NK-92 (cell line): ENCODE data around the gene RCC1.
"Not testable (repeated sequence)": the region's sequence is repeated elsewhere in the genome, so short reads cannot be mapped to it uniquely, and the experiment has no call there.

Source experiments
- DNase-seq: peaks from one replicate; lab custom pipeline; 2025; ENCODE audit not compliant: unreplicated experiment; lab: John Stamatoyannopoulos, UW

RCC1 gene

DNA sequence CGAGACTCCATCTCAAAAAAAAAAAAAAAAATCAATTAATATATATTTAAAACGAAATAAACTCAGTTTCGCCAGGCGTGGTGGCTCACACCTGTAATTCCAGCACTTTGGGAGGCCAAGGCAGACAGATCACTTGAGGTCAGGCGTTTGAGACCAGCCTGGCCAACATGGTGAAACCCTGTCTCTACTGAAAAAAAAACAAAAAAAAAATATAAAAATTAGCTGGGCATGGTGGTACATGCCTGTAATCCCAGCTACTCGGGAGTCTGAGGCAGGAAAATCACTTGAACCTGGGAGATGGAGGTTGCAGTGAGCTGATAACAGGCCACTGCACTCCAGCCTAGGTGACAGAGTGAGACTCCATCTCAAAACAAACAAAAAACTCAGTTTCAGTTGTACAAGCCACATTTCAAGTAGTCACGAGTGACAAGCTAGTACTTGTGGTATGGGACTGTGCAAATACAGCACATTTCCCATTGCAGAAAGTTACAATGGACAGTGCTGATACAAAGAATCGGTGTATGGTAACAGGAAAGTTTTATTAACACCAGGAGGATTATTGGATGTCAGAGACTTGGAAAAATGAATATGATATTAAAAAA lies 35.7 kb downstream of the RCC1 start:
- not testable (repeated sequence) for DNase-seq

GRCh38 chr1:28545246-28545628 lies 39.4 kb downstream of the RCC1 start:
- no peak for DNase-seq

DNA sequence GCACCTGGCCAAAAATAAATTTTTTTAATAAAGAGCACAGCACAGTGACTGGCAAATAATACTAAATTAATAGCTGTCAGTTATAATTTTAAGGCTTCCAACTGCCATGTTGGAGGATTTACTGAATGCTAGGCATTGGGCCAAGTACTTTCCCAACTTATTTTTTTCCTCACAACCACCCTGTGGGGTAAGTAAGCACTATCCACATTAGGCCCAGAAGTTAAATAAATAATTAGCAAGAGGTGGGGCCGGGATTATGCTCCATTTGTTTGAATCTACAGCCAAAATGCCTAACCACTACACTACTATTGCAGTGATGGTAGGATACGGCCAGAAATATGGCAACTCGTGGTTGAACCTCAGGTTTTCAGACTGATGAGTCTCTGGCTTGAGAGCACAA lies 42.5 kb downstream of the RCC1 start:
- no peak for DNase-seq

- no peak for DNase-seq
Observed at GRCh38 chr1:28551381-28551780, 45.5 kb downstream of the RCC1 start.

DNA sequence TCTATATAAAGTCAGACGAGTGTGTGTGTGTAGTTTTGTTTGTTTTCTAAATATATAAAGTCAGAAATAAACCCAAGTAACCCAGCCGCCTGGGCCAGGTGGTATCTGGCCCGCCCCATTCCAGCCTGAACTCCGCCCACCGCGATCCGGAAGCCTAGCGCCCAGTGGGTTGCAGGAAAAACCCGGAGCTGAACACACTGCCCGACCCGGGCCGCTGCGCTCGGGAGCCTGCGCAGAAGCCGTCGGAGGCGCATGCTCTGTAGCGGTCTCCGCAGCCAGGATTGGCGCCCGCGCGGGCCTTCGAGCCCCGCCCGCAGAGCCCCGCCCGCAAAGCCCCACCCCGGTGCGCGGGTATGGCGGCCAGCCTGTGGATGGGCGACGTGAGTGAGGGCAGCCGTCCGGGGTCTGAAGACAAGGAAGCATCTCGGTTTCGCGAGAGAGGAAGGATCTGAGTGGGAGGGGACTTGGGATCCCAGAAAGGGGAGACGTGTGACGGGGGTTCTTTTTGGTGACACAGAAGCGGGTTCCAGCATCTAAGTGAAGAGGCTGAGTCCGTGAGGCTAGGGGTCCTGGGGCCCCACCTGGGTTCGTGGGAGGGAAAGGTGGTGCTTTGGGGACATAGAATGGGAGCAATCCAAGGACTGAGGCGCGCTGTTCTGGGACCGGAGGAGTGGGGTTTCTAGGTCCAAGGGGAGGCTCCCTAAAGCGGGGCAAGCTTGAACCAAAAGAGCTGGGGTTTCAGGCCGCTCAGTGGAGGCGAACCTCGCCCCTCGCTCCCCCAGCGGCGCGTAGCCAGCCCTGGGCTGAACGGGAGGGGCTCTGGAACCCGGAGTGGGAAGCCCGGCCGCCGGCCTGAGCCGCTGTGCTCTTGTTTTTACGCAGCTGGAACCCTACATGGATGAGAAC lies 47.2 kb downstream of the RCC1 start, which contains the start of gene TRNAU1AP:
TSS of gene TRNAU1AP (plus strand) at position 328 of the 906 bp plus-strand sequence. CDS start at position 354, 26 bp downstream.
- peak; percentile 64 for DNase-seq

DNA sequence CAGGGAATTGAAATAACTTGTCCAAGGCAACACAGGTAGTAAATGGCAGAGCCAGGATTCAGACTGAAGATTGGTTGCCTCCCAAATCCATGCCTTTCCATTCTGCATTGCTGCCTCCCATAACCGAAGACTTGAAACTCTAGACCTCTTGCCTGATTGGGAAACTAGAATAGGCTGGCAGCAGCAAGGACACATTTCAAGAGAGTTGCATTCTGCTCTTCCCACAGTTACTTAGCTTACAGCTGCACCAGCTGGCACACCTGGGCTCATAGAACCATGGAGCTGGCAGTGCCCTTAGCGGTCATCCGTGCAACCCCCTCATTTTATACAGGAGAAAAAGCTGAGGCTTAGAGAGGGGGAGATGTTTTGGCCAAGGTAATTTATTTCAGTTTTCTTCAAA lies 55.0 kb downstream of the RCC1 start:
- no peak for DNase-seq

DNA sequence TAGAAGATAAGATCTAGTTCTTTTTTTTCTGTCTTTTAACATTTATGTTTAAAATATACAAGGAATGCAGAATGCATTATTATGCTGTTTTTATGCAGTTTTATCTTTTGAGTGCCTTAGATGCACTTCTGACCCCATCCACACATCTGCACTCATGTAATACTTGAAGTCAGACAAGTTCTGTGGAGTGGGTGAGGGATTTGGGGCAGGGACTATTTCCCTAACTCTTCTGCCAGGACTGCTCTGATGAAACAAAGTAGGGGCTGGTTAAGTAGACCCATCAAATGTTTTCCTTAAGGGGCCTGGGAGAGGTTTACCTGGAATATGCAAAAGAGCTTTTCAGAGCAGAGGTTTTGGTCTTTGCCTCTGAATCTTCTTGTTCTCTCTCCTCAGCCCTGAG lies 58.5 kb downstream of the RCC1 start:
- DNase-seq, result no peak

DNA sequence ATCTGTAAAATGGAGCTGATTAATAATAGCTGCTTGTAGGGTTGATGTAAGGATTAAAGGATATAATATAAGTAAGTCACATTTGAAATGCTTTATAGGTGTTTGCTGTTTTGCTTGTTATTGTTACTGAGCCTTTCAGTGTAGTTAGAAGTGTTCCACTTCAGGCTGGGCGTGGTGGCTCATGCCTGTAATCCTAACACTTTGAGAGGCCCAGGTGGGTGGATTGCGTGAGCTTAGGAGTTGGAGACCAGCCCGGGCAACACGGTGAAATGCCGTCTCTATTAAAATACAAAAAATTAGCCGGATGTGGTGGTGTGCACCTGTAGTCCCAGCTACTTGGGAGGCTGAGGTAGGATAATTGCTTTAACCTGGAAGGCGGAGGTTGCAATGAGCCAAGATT lies 59.2 kb downstream of the RCC1 start:
- DNase-seq, result no peak

DNA sequence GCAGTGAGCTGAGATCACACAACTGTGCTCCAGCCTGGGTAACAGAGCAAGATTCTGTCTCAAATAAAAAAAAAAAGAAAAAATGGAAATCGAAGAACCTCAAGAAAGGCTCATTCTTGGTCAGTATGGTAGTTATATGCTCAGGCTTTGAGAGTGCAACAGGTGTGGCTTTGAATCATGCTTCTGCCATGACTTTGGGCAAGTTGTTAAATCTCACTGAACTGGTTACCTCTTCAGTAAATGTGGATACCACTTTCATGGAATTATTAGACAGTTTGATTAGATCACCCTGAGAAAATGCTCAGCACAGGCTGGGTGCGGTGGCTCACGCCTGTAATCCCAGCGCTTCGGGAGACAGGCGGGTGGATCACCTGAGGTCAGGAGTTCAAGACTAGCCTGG lies 59.9 kb downstream of the RCC1 start:
- DNase-seq, result no peak

DNA sequence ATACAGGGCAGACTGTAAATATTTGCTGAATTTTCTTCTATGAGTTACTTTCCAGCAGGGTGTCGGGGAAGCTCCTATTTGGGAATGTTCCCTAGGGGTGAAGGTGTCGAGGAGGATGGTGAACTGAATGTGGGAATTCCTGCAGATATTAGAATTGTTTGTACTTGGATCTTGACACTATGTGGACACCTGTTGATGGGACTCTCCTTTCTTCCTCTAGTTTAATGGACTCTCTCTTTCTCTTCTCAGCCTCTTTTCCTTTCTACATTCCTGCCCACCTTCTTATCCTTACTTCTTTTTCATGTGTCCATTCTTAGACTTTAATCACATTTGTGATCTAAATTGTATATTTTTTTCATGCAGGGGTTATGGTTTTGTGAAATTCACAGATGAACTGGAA lies 61.1 kb downstream of the RCC1 start:
- DNase-seq, result no peak

GRCh38 chr1:28571911-28572310 lies 66.1 kb downstream of the RCC1 start:
- DNase-seq, result no peak

- DNase-seq, result not testable (repeated sequence)
Observed at GRCh38 chr1:28572891-28573290, 67.0 kb downstream of the RCC1 start.

- DNase-seq, result no peak
Observed at GRCh38 chr1:28573564-28573963, 67.7 kb downstream of the RCC1 start.

DNA sequence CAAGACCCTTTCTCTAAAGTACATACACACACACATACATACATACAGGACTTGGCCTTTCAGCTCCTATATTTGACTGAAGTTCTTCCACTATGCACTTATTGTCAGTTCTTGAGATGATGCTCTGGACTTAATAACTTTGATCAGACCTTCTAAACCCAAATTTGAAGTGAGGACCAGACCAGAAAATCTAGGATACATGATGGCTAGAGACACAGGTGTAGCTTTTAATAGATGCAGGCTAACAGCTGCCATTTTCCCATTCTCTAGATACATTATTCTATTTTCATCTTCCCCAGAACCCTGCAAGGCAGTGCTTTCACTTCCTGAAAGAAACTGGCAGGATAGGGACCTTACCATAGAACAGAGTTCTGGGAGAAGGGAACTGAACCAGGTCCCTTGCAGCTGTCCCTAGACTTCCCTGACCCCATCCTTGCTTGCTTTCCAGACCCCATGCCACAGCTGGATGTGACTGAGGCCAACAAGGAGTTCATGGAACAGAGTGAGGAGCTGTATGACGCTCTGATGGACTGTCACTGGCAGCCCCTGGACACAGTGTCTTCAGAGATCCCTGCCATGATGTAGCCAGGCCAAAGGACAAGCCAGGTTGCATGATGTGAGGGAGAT lies 71.3 kb downstream of the RCC1 start:
- DNase-seq, result no peak

DNA sequence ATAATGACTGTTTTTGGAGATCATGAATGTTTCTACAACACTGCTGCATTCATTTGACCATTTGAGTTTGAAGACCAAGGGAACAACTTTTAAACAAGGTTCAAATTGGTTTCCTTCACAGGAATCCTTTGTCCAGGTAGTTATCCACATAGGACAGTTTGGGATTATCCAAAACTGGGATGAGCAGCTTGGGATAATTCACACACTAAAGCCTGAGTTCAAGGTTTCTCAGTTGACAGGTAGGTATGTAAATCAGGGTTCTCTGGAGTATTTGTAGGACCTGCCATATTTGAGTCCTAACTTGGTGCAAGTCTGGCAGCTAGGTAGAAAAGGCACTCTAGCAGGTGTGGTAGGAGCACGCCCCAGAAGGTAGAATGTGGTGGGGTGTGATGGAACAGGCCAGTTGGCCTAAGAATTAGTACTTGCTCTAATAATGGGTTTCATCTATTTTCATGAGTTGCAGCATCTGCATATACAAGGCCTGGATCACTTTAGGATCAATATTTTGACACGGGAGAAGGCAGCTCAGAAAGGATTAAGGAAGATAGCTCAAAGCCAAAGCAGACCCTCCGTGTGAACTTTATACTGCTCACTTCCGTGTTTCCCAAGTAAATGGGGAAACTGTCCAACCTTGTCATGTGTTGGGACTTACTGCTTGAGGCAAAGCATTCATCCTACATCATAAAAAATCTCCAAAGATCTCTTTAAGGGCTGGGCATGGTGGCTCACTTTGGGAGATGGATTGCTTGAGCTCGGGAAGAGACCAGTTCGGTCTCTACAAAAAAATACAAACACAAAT lies 72.1 kb downstream of the RCC1 start:
- no peak for DNase-seq

DNA sequence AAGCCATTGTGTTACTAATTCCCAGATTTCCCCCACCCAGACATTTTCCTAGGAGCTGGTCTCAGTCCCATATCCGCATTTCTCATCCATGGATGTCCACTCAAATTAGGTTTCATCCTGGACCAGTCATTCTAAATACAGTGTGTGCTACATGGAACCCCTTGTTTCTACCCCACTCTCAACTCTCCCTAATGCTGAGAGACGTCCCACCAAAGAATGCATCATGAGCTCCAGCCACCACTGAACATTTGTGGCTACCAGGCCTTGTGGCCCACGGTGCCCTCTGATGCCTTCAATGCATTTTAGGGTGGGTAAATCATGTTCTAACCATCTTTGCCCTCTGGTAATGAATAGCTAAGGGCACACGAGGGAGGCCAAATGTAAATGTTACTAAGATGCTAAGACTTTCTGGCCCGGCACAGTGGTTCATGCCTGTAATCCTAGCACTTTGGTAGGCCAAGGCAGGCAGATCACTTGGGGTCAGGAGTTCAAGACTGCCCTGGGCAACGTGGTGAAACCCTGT lies 72.9 kb downstream of the RCC1 start:
- no peak for DNase-seq

DNA sequence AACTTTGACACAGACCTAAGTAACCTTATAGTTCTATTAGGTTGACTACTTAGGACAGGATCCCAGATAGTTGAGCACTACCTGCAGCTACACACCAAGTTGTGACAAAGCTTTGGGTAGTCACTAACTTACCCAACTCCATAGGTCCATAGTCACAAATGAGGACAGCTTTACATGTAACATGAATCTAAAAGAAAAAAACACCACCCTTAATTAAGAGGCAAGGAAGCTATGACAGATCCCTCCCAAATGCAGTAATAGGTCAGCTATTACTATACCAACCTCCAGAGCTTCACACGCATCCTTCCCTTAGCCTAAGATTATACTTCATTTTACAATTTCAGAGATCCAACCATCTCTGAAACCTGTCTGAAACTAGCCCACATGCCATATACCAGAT lies 73.6 kb downstream of the RCC1 start:
- no peak for DNase-seq

DNA sequence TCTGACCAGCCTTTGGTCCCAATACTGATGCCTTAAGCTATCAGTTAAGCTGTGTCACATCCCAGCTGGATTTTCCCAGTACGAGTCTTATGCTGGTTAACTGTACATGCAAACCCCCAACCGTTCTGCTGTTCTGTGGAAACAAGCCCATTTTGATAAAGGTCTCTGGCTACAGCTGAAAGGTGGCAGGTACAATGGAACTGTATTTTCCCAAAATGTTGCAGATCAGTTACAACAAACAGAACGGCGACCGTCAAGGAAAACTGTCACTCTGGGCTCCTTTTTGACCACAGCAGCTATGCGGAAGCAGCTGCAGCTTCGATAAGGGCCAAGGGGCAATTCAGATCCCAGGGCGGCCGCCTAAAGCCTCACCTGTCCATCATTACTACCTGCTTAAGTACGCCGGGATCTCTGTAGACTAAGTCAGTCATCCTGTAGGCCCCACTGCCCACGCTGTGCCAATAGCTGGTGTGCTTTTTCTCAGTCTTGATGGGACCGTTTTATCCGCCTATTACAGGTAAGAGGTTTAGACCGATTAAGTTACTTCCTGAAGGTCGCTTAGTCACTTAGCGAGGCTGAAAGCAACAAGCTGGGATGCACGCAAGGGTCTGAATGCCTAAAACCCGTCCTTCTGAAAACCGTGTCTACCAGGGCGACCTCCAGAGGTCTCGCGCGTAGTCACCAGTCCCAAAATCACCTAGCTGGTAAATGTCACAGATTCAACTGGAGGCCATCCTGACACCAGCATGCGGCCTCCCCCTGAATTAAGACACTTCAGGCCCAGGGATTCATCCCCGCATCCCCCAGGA lies 75.1 kb downstream of the RCC1 start:
- no peak for DNase-seq

GRCh38 chr1:28581531-28582247 lies 75.8 kb downstream of the RCC1 start:
- no peak for DNase-seq

DNA sequence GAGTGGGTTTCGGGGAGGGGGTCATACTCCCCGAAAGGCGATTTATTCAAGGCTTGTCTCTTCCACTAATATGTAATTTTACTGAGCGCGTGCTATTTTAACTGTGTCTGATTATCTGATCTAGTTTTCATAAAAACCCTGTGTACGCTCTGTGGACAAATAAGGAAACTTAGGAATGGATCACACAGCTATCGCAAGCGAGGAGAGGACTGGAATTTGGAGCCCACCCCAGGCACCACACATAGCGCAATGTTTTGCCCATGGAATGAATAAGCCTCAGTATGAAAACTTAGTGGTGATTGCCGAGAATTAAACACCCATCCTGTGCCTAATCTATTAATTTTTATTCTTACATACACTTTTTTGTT lies 76.4 kb downstream of the RCC1 start:
- DNase-seq, result no peak
